CD14-positive monocyte (primary cell): ENCODE data around the gene SIPA1L3. TPM values are rescaled to one million over a fixed set of nuclear protein-coding genes. Genes with fewer than 3 reads are reported as not detected.

Experiments used
- DNase-seq, 3 donors: peaks; one replicate each; pipeline ENCODE4 v3.0.0-alpha.2; 2011 to 2022
- H2AFZ ChIP-seq: 2 replicates; pipeline ENCODE4 v1.6.0; 2012; ENCODE audit warnings: mild to moderate bottlenecking, low read depth, low read length, inconsistent platforms; ENCODE audit not compliant: insufficient read depth, poor library complexity, severe bottlenecking
- H3K27ac ChIP-seq, 2 donors: 1 replicate in 1 of 2; 2 replicates in 1 of 2; pipeline ENCODE4 v1.5.1; 2012 to 2013; ENCODE audit warnings: low read length in 2 of 2, control low read depth in 1 of 2, inconsistent platforms in 1 of 2, low read depth in 1 of 2, mild to moderate bottlenecking in 1 of 2
- H3K27me3 ChIP-seq, 2 donors: one replicate each; pipeline versions ENCODE4 v1.6.0 to v1.6.1; 2011 to 2013; ENCODE audit warnings: low read length in 2 of 2; ENCODE audit not compliant: control insufficient read depth in 2 of 2, insufficient read depth in 2 of 2
- H3K36me3 ChIP-seq, 2 donors: replicated peaks in 1 of 2; 1 replicate in 1 of 2; 2 replicates in 1 of 2; pipeline versions ENCODE4 v1.5.1 to v1.6.1; 2012 to 2013; ENCODE audit warnings: low read length in 2 of 2, control low read depth in 1 of 2, inconsistent platforms in 1 of 2, mild to moderate bottlenecking in 1 of 2; ENCODE audit not compliant: insufficient read depth in 2 of 2, control insufficient read depth in 1 of 2
- H3K4me1 ChIP-seq, 2 donors: 1 replicate in 1 of 2; 2 replicates in 1 of 2; pipeline versions ENCODE4 v1.5.1 to v1.6.1; 2012 to 2013; ENCODE audit warnings: low read length in 2 of 2, control low read depth in 1 of 2, inconsistent platforms in 1 of 2, mild to moderate bottlenecking in 1 of 2, moderate library complexity in 1 of 2; ENCODE audit not compliant: insufficient read depth in 2 of 2, control insufficient read depth in 1 of 2
- H3K4me2 ChIP-seq: replicated peaks from 2 replicates; pipeline ENCODE3; 2012; ENCODE audit warnings: low read length, moderate library complexity, mild to moderate bottlenecking; ENCODE audit not compliant: poor library complexity, severe bottlenecking; ENCODE audit errors: extremely low read depth
- H3K4me3 ChIP-seq, 3 experiments: fragments of 200-600 bp in 1 of 3; sonication (generic) in 1 of 3; replicated peaks in 1 of 3; 1 replicate in 2 of 3; 2 replicates in 1 of 3; pipeline ENCODE4 v1.5.1; 2011 to 2013; ENCODE audit warnings: low read length in 3 of 3, mild to moderate bottlenecking in 3 of 3, control low read depth in 2 of 3, low read depth in 2 of 3, inconsistent platforms in 1 of 3, moderate library complexity in 1 of 3
- H3K79me2 ChIP-seq: 2 replicates; pipeline ENCODE4 v1.6.0; 2012; ENCODE audit warnings: mild to moderate bottlenecking, control low read depth, inconsistent platforms, low read length, moderate library complexity; ENCODE audit not compliant: insufficient read depth
- H3K9ac ChIP-seq: 2 replicates; pipeline ENCODE4 v1.6.0; 2017; ENCODE audit warnings: low read length, mild to moderate bottlenecking; ENCODE audit not compliant: insufficient read depth, poor library complexity, severe bottlenecking
- H3K9me3 ChIP-seq, 2 donors: replicated peaks in 1 of 2; 1 replicate in 1 of 2; 2 replicates in 1 of 2; pipeline versions ENCODE4 v1.5.1 to v1.6.1; 2012 to 2013; ENCODE audit warnings: low read length in 2 of 2, control low read depth in 1 of 2; ENCODE audit not compliant: control insufficient read depth in 1 of 2, insufficient read depth in 1 of 2
- H4K20me1 ChIP-seq: 2 replicates; pipeline ENCODE4 v1.6.0; 2012; ENCODE audit warnings: mild to moderate bottlenecking, low read length, control low read depth, moderate library complexity; ENCODE audit not compliant: insufficient read depth
- H3K27ac Mint-ChIP-seq, 7 donors: one replicate each; pipeline ENCODE4 v1.8.0; 2020; ENCODE audit warnings: mild to moderate bottlenecking in 7 of 7, mixed read lengths in 7 of 7, moderate library complexity in 6 of 7, inconsistent platforms in 2 of 7
- H3K27me3 Mint-ChIP-seq, 3 donors: one replicate each; pipeline ENCODE4 v1.8.0; 2021 to 2022; ENCODE audit warnings: low read depth in 3 of 3, mild to moderate bottlenecking in 3 of 3, mixed read lengths in 3 of 3, moderate library complexity in 3 of 3, inconsistent platforms in 1 of 3
- H3K36me3 Mint-ChIP-seq, 2 donors: one replicate each; pipeline ENCODE4 v1.8.0; 2020; ENCODE audit warnings: mixed read lengths in 2 of 2, inconsistent platforms in 1 of 2, mild to moderate bottlenecking in 1 of 2
- H3K4me1 Mint-ChIP-seq: one replicate; pipeline ENCODE4 v1.8.0; 2020; ENCODE audit warnings: mild to moderate bottlenecking, mixed read lengths
- H3K4me3 Mint-ChIP-seq, 2 donors: one replicate each; pipeline ENCODE4 v1.8.0; 2020; ENCODE audit warnings: mild to moderate bottlenecking in 2 of 2, mixed read lengths in 2 of 2, moderate library complexity in 1 of 2
- H3K9me3 Mint-ChIP-seq, 7 donors: one replicate each; pipeline ENCODE4 v1.8.0; 2020 to 2022; ENCODE audit warnings: mixed read lengths in 7 of 7, mild to moderate bottlenecking in 6 of 7, moderate library complexity in 6 of 7, inconsistent platforms in 2 of 7
- CTCF ChIP-seq: fragments of 200-600 bp; IDR thresholded peaks from one replicate; pipeline ENCODE4 v1.8.0; 2022; ENCODE audit warnings: antibody characterized with exemption, mild to moderate bottlenecking
- WGBS: methylation state at CpG from one replicate; pipeline ENCODE4 v1.1.5; 2013; ENCODE audit warnings: missing lambda C conversion rate; ENCODE audit not compliant: insufficient coverage; 5-methylcytosine and 5-hydroxymethylcytosine counted together
- intact Hi-C, 2 donors: fragments of 100-400 bp; cut with micrococcal nuclease; formaldehyde crosslinking; loops; one replicate each; pipeline versions ENCODE4 v1.15.0 to v1.15.1; 2023
- polyA plus RNA-seq, 3 donors: library from polyadenylated mRNA; depleted of rRNA in 1 of 3; unstranded in 2 of 3; stranded (reverse) in 1 of 3; fragments of 300-500 nt in 2 of 3; fragments of >200 nt in 1 of 3; fragmentation: Illumina TruSeq in 2 of 3; gene quantifications; 1 replicate in 2 of 3; 2 replicates in 1 of 3; pipeline ENCODE4 v1.2.3, GENCODE V29; 2012 to 2021

The SIPA1L3 gene
- polyA plus RNA-seq, 3 donors, result 0.55 to 4.5 (median 0.99) TPM

GRCh38 chr19:38035515-38036495 is 128.8 kb downstream of the SIPA1L3 start:
- H3K27ac ChIP-seq, result no peak overlapping the region

More at GRCh38 chr19:38035515-38036495, 128.8 kb downstream of the SIPA1L3 start:
- H3K36me3 ChIP-seq, result peaks cover 0 to 2% of the 10 kb centered on the region in 2 donors
- Mint-ChIP-seq H3K4me1 (peaks cover 29% of the 10 kb centered on the region), H3K27me3 (peaks cover 2 to 7% (median 4%) of the 10 kb centered on the region in 3 donors), H3K36me3 (peaks cover 11 to 23% of the 10 kb centered on the region in 2 donors), H3K4me3 (no peak overlapping the region), H3K9me3 (peaks cover 0 to 1% (median 0%) of the 10 kb centered on the region in 7 donors), H3K27ac (peak overlapping the region in 3 of 7 donors; percentile 67 to 86 (median 68))
- H2AFZ ChIP-seq, result no peak overlapping the region
- no peak for DNase-seq
- no peak overlapping the region for H3K4me2 ChIP-seq
- H3K79me2 ChIP-seq, result no peaks in the 10 kb centered on the region
- 97% methylated on average over 16 of the region's 17 CpGs for WGBS
- intact Hi-C loops, result no loop called here
- H3K9ac ChIP-seq, result no peak overlapping the region
- H3K27me3 ChIP-seq, result no peaks in the 10 kb centered on the region
- no peaks in the 10 kb centered on the region for H3K9me3 ChIP-seq
- H4K20me1 ChIP-seq, result peaks cover 23% of the 10 kb centered on the region
- no peak overlapping the region for H3K4me3 ChIP-seq
- no peak for TF ChIP-seq CTCF
- peaks cover 27 to 31% of the 10 kb centered on the region in 2 donors for H3K4me1 ChIP-seq
